Lower leg skin (tissue), 4 donors: ENCODE measurements around the gene WDFY4. TPM values are rescaled to one million over a fixed set of nuclear protein-coding genes. Genes with fewer than 3 reads are reported as not detected.

Experiments used
- DNase-seq, 2 donors: peaks; one replicate each; pipeline ENCODE4 v3.0.0-alpha.2; 2019; ENCODE audit warnings: low spot score in 2 of 2
- H3K4me3 ChIP-seq: fragments of 200-600 bp; sonication (generic); 2 replicates; pipeline ENCODE4 v1.5.1; 2017; ENCODE audit warnings: mild to moderate bottlenecking, low read depth; ENCODE audit not compliant: poor library complexity, severe bottlenecking
- POLR2A ChIP-seq, 2 donors: fragments of 450-650 bp; IDR thresholded peaks; one replicate each; pipeline ENCODE4 v1.6.1; 2016 to 2017; ENCODE audit warnings: antibody characterized with exemption in 2 of 2, mild to moderate bottlenecking in 1 of 2, moderate library complexity in 1 of 2
- WGBS, 2 donors: methylation state at CpG; one replicate each; pipeline ENCODE4 v1.1.5; 2018; 5-methylcytosine and 5-hydroxymethylcytosine counted together
- intact Hi-C: fragments of 100-400 bp; cut with DNase I; formaldehyde crosslinking; loops from one replicate; pipeline ENCODE4 v1.15.0; 2023; ENCODE audit warnings: low total_unique reads
- total RNA-seq, 4 donors: library from RNA; depleted of rRNA; stranded (reverse); fragments of >200 nt; gene quantifications; one replicate each; pipeline ENCODE4 v1.1.0, GENCODE V29; 2016
- TF ChIP-seq, protein P1 (sequence below), 3 donors: fragments of 450-650 bp; IDR thresholded peaks; one replicate each; pipeline ENCODE4 v1.5.1; 2016; ENCODE audit warnings: antibody characterized with exemption in 3 of 3, mild to moderate bottlenecking in 3 of 3, moderate library complexity in 2 of 3

The WDFY4 gene
- total RNA-seq, 4 donors from 2014 or later, result 0.91 to 4.2 (median 1.1) TPM

DNA sequence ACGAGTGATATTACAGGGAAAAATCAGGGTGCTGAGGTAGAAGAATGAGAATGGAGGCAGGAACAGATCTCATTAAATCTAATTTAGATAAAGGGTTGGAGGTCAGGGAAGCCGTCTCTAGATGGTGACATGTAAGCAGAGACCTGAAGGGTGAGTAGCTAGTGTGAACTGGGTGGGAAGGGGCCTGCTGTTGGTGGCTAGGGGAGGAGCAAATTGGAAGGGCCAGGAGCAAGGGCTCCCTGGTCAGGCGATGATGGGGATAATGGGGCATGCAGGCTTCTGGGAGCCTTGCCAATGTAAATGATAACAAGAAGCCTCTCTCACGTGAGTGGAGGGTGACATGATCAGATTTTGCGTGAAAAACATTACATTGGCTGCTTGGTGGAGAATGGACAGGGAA lies 76.3 kb downstream of the WDFY4 start:
- TF ChIP-seq, protein P1, sequence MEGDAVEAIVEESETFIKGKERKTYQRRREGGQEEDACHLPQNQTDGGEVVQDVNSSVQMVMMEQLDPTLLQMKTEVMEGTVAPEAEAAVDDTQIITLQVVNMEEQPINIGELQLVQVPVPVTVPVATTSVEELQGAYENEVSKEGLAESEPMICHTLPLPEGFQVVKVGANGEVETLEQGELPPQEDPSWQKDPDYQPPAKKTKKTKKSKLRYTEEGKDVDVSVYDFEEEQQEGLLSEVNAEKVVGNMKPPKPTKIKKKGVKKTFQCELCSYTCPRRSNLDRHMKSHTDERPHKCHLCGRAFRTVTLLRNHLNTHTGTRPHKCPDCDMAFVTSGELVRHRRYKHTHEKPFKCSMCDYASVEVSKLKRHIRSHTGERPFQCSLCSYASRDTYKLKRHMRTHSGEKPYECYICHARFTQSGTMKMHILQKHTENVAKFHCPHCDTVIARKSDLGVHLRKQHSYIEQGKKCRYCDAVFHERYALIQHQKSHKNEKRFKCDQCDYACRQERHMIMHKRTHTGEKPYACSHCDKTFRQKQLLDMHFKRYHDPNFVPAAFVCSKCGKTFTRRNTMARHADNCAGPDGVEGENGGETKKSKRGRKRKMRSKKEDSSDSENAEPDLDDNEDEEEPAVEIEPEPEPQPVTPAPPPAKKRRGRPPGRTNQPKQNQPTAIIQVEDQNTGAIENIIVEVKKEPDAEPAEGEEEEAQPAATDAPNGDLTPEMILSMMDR (IDR thresholded peaks at IDR 0.05), result no peak
- no peak for TF ChIP-seq POLR2A (IDR thresholded peaks at IDR 0.05)
- DNase-seq, result no peak
- 81 to 86% methylated on average over 5 of the region's 5 CpGs for WGBS, 2 donors
- intact Hi-C loops, result no loop called here
- H3K4me3 ChIP-seq, result no peak overlapping the region

DNA sequence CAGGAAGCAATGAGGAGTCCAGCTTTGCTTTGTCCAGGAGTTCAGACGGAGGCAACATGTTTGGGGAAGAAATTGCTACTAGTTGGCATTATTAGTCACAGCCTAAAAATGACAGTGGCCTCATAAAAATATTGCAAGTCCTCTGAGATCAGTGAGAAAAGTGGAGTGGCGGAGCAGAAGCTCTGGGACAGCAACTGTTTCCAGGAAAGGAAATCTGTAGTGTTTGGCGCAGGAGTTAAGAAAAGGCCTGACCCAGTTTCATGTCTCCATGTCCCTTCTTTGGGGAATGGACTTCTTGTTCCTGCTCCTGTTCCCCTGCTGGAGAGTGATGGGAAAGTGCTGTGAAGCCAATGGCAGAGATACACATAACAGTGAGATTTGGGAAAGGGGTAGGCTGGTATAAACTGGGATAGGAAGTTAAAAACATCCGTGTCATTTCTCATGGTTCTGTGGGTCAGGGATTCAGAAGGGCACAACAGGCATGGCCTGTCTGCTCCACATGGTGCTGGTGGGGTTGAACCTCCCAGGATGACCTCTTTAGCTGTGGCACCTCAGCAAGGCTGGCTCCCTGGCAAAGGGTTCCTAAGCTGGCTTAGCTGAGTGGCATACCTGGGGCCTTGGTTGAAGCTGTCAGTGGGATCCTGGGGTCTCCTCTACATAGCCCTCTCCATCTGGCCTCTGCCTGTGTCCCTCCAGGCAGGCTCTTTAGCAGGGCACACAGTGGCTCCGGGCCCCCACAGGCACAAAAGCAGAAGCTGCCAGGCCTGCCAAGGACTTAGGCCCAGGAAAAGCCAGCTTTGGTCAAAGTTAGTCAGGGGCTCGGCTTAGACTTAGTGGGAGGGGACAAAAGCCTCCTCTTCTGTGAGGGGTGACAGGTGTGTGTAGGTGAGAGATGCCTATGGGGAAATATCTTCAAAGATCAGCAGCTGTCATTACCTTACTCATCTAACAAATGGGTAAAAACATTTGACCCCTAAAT lies 77.7 kb downstream of the WDFY4 start:
- DNase-seq, result no peak
- 77 to 90% methylated on average over 6 of the region's 6 CpGs for WGBS, 2 donors
- intact Hi-C loops, result no loop called here
- H3K4me3 ChIP-seq, result no peak overlapping the region
- TF ChIP-seq, protein P1 (IDR thresholded peaks at IDR 0.05), result no peak
- no peak for TF ChIP-seq POLR2A (IDR thresholded peaks at IDR 0.05)

DNA sequence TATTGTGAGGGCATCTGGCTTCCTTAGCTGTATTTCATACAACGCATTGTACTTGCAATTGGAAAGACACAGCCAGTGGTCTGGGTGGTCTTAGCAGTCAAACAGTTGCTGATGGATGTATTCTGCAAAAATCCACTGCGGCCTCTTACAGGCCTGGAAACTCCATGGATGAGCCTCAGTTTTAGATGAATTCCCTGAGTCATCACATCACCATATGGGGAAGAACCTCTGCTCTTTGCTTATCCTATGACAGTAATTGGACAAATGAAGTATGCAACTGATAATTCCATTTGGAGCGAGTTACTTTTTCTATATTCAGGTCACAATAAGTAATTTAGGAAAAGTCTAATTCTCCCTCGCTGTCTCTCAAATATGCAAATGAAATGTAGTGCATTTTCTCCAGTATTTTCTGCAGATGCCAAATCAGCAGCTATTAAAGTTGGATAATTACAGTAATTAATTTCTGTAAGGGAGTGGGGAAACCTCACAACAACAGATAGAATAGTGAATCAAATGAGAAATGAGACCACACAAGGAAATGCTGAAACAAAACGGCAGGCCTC lies 78.8 kb downstream of the WDFY4 start:
- 87 to 88% methylated on average over 5 of the region's 5 CpGs for WGBS, 2 donors
- TF ChIP-seq, protein P1 (IDR thresholded peaks at IDR 0.05), result no peak
- no peak for TF ChIP-seq POLR2A (IDR thresholded peaks at IDR 0.05)
- intact Hi-C loops, result no loop called here
- no peak overlapping the region for H3K4me3 ChIP-seq
- no peak for DNase-seq

DNA sequence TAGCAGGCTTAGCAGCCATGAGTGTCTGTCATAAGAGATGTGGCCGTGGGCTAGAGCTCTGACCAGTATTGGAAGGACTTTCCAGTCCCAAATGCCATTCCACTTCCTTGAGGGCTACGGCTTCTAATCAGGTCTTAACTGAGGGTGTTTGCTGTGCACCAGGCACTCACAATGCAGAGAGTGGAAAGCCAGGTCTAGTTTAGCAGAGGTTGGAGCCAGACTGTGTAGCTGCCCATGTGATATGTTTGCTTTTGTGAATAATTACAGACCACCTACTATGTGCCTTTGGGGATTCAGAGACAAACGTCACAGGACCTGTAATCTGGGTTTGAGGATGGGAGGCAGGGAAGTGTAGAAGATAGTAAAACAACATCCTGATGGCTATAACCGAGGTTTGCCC lies 79.8 kb downstream of the WDFY4 start:
- no peak for DNase-seq
- H3K4me3 ChIP-seq, result no peak overlapping the region
- TF ChIP-seq, protein P1 (IDR thresholded peaks at IDR 0.05), result no peak
- no peak for TF ChIP-seq POLR2A (IDR thresholded peaks at IDR 0.05)
- intact Hi-C loops, result no loop called here
- WGBS, 2 donors, result 82 to 86% methylated on average over 4 of the region's 4 CpGs

DNA sequence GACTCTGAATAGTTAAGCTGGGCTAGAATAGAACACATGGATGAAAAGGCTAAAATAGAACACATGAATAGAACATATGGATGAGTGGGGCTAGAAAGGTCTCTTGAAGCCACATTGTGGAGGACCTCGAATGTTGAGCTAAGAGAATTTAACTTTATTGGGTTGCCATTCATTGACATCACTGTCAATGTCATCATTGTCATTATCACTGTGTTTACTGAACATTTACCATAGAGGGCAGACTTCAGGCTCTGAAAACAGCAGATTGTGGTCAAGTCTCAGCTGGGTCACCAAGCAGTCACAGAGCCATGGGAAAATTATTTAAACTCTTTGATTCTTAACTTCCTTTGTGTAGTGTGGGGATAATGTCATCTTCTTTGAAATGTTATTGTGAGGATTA lies 80.4 kb downstream of the WDFY4 start:
- WGBS, 2 donors, result 88 to 93% methylated on average over 1 of the region's 1 CpG
- TF ChIP-seq POLR2A (IDR thresholded peaks at IDR 0.05), result no peak
- no peak for DNase-seq
- intact Hi-C loops, result no loop called here
- no peak overlapping the region for H3K4me3 ChIP-seq

DNA sequence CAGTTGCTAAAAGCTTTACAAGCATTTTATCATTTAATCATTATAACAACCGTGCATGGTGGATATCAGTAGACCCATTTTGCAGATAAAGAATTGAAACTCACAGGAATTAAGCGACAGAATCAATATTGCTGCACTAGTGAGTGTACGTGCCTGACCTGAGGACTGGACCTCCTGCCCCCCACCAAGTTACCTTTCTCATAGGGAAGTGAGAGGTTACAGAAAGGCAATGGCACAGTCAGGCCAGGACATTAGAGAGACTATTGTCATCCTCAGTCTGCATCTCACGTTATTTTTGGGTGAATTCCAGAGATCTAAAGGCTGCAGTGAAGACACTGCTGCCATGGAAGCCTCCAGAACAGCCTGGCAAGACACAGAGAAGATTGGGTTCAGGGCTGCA lies 80.9 kb downstream of the WDFY4 start:
- intact Hi-C loops, result no loop called here
- TF ChIP-seq, protein P1 (IDR thresholded peaks at IDR 0.05), result no peak
- TF ChIP-seq POLR2A (IDR thresholded peaks at IDR 0.05), result no peak
- WGBS, 2 donors, result 87 to 90% methylated on average over 4 of the region's 4 CpGs
- no peak for DNase-seq
- no peak overlapping the region for H3K4me3 ChIP-seq
